ENCODE measurements around the gene CAMSAP1.
A peak's percentile ranks its signal among the peaks of the same experiment; 100 is the strongest.
"Not testable (repeated sequence)": the region's sequence is repeated elsewhere in the genome, so short reads cannot be mapped to it uniquely, and the experiment has no call there.

CAMSAP1 gene, protein sequence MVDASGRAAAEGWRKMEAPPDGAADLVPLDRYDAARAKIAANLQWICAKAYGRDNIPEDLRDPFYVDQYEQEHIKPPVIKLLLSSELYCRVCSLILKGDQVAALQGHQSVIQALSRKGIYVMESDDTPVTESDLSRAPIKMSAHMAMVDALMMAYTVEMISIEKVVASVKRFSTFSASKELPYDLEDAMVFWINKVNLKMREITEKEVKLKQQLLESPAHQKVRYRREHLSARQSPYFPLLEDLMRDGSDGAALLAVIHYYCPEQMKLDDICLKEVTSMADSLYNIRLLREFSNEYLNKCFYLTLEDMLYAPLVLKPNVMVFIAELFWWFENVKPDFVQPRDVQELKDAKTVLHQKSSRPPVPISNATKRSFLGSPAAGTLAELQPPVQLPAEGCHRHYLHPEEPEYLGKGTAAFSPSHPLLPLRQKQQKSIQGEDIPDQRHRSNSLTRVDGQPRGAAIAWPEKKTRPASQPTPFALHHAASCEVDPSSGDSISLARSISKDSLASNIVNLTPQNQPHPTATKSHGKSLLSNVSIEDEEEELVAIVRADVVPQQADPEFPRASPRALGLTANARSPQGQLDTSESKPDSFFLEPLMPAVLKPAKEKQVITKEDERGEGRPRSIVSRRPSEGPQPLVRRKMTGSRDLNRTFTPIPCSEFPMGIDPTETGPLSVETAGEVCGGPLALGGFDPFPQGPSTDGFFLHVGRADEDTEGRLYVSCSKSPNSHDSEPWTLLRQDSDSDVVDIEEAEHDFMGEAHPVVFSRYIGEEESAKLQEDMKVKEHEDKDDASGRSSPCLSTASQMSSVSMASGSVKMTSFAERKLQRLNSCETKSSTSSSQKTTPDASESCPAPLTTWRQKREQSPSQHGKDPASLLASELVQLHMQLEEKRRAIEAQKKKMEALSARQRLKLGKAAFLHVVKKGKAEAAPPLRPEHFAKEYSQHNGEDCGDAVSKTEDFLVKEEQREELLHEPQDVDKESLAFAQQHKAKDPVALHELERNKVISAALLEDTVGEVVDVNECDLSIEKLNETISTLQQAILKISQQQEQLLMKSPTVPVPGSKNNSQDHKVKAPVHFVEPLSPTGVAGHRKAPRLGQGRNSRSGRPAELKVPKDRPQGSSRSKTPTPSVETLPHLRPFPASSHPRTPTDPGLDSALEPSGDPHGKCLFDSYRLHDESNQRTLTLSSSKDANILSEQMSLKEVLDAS (N-terminal part only)

DNA sequence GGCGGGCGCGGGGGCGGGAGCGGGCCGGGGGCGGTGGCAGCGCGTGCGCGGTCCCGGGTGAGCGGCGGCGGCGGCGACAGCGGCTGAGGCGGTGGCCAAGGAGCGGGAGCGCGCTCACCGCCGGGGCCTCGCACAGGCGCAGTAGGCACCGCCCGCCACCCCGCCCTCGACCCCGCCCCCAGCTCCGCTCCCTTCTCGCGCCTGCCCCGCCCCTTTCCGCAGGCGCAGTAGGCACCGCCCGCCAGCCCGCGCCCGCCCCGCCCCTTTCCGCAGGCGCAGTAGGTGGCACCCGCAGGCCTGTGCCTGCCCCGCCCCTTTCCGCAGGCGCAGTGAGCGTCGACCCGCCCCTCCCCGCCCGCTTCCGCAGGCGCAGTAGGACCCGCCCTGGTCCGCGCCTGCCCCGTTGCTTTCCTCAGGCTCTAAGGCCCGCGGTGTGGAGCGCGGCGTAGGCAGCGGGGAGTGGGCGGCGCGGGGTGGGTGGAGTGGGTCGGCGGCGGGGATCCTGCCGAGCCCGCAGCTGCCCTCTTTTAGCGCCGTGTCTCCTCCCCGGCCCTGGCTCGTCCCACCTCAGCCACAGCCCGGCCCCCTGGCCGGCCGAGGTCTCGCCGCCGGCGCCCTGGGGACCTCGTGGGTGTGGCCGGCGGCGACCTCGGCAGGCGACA, at the start of gene CAMSAP1:
CAMSAP1 (minus strand) TSS at position 116 of the 662 bp plus-strand sequence. CDS start 387 bp downstream, outside the sequence.
- DNase-seq, result peak; percentile 83

DNA sequence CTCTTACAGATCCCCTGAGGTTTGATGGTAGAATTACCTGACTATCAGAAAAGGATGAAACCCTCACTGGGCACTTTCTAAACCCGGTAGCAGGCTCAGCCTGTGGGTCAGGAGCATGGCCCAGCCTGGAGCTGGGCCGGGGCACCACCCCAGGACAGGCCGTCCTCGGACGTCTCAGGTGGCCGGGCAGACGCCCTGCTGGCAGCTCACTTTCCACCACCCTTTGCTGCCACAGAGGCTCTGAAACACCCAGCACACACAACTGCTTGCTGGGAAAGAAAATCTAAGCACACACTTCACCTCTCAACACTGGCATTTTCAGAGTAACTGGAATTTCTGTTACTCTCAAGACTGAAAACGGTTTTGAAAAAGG, 49.4 kb upstream of the CAMSAP1 start:
- no peak for DNase-seq

DNA sequence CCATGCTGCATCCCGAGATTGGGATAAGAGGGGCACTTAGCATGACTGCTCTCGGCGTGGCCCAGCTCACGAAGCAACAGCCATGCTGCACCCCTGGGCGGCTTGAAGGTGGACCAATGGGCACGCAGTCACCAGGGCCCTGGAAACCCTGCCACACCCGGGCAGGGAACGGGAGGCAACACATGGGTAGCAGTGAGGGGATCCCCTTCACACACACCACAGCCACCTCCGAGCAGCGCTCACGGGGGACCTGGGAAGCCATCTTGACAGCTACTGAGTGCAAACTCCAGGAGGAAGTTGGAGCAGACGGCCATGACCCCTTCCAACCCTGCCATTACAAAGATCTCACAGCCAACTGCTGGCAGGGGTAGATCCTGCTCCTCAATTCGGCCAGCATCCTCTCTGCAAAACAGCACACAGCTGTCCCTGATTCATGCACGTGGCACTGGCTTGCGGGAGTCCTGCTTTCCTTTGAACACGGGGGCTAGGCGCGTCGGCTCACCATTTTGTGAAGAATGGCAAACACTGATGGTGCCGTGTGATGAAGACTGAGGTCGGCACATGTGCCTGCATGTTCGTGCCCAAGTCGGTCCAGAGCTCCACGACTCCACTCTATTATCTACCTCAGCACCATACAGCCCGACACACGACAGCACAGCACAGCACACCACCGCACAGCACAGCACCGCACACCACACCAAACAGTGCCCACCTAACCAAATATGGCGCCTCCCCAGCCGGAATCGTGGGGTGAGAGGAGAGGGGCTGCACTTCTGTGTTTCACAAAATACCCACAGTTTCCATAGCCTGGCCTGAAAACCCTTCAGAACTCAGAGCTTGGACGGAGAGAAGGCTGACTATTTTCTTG, 48.8 kb upstream of the CAMSAP1 start:
- no peak for DNase-seq

DNA sequence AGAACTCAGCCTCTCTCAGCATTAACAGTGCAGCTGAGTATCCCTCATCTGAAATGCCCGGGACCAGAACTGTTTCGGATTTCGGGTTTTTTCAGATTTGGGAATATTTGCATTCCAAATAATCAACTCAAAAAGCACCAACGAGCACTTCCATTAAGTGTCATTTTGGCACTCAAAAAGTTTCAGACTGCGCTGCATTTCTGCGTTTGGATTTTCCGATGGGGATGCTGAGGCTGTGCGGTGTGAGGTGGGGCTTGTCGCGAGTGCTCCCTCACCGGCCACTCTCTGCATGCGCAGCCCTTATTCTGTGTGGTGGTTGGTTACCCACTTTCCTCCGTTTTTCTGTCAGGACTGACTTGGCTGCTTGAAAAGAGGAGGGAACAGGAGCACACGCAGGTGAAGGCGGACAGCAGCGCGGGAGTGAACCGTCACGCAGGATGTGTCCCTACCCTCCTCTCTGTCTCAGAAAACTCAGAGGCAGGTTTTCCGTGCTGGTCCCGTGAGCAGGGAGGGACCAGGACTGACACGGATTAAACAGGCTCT, 45.4 kb upstream of the CAMSAP1 start:
- no peak for DNase-seq

DNA sequence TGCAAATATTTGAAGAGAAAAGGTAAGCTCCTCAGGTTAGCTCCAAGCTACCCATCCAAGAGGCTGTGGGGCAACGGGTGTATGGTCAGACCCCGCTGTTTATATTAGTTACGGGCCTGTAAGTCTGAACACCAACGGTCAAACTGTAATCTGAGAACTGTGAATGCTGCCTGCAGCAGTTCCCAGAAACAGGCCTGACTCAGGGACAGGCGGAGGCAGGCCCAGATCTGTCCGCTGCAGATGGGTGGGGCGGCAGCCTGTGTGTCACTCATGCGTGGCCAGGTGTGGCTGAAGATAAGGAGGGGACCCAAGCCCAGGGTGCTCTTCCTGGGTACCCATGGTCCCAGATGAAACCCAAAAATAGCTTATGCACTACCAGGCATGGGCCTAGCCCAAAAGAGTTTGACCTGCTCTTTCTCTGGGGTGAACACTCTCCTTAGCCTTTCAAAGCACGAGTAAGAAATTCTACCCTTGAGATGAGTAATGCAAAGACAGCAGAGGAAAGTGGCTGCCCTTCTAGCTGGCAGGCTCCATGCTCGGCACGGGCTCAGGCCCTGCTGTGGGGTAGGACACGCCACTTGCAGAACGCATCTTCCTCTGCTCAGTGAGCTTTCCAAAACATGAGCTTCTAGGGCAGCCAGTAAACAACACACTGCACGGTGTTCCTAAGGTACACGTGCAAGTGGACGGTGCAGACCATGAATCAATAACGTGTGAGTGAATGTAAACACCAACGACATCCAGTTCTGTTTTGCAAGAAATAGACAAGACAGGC, 44.7 kb upstream of the CAMSAP1 start:
- peak; percentile 54 for DNase-seq

DNA sequence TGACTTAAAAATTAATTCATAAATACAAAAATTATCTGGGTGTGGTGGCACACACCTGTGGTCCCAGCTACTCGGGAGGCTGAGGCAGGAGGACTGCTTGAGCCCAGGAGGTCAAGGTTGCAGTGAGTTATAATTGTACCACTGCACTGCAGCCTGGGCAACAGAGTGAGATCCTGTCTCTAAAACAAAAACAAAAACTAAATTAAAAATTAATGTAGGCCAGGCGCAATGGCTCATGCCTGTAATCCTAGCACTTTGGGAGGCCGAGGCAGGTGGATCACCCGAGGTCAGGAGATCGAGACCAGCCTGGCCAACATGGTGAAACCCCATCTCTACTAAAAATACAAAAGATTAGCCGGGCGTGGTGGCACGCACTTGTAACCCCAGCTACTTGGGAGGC, 44.0 kb upstream of the CAMSAP1 start:
- not testable (repeated sequence) for DNase-seq

DNA sequence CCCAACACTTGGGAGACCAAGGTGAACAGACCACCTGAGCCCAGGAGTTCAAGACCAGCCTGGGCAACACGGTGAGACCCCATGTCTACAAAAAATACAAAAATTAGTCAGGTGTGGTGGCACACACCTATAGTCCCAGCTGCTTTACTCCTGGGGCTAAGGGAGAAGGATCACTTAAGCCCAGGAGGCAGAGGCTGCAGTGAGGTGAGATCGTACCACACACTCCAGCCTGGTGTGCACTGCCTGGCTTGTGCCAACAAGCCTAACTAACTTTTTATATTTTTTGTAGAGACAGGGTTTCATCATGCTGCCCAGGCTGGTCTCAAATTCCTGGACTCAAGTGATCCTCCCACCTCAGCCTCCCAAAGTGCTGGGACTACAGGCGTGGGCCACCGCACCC, 43.5 kb upstream of the CAMSAP1 start:
- DNase-seq, result not testable (repeated sequence)

DNA sequence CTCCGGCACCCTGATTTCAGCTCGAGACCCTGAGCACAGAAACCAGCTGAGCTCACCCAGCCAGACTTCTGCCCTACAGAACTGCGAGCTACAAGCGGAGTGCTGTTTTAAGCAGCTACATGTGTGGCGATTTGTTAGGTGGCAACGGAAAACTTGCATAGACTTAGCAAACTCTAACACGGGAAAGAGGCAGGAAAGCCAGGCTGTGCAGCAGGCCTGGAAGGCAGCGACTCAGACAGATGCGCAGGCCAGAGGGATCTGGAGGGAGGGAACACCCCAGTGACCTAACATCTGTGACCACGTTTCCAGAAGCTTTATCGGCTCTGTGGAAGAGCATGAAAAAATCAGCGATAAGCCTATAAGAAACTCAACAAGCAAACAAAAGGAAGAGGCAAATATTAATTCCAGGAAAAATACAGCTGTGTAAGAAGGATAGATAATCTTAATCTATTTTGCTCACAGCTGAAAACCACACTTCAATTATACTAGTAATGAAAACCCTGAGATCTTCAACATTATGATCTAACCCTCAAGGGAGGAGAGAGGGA, 42.9 kb upstream of the CAMSAP1 start:
- DNase-seq, result no peak

DNA sequence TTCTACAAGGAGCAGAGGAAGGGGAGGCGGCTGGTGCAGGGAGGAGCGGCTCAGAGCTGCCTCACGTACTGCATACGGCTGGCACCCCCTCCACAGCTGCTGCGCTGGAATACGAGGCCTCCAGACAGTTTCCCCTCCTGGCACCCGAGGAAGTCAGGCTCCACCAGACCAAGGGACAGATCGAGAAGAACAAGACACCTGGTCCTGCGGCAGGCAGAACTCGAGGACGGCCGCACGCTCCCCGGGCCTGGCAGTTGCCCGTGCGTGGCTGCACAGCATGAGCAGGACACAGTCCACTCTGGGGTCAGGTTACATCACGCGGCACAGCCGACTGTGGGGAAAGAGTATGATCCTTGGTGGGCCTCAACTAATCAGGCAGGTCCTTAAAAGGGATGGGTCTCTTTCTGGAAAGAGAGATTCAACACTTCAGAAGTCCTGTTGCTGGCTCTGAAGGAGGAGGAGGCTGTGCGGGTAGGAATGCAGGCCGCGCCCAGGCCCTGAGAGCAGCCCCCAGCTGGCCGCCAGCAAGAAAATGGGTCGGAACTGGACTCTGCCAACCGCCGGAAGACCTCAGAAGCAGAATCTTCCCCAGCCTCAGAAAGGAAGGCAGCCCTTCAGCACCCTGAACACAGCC, 42.3 kb upstream of the CAMSAP1 start:
- DNase-seq, result no peak

DNA sequence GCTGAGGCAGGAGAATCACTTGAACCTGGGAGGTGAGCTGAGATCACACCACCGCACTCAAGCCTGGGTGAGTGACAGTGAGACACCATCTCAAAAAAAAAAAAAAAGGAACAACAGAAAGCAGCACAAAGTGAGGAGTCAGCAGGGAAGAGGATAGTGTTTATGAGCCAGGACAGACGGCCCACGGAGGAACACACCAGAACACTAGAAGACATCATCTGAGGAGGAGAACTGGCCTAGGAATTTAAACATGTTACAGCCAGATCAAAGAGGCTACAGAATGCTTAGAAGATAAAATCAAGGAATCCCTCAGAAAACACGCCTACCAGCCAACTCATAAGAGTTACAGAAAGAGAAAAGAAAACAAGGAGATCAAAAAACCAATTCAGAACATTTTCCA, 41.6 kb upstream of the CAMSAP1 start:
- no peak for DNase-seq

DNA sequence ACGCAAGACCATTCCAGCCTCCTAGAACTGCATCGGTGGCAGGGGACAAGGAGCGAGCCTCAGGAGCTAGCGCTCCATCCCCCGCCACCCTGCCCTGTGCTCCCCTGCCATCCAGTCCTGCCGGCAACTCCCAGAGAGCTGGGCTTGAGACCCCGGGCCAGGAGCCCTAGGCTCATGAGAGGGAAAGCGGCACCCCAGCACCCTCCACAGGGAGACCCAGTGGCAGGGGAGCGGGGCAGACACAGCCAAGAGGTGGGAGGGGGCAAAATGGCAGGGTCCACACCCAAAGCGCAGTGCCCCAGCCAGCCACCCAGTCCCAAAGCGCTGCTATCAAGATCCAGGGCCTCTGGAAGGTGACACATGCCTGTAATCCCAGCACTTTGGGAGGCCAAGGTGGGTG, 41.1 kb upstream of the CAMSAP1 start:
- DNase-seq, result no peak

DNA sequence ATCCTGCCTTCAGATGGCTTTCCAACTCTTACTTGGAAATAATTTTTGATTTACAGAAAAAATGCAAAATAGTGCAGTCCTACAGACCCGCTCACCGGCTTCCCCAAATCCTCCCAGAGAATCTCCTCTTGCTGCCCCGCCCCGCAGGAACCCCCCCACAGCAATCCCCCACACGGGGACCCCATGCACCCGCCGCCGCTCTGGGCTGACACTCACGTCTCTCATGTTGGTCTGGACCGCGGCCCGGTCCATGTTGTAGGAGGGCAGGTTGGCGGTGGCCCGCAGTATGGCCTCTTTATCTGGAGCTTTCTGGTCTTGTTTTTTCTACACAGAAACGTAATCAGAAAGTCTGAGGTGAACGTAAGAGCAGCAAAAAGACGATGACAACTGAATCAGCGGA, 40.2 kb upstream of the CAMSAP1 start:
- DNase-seq, result no peak

DNA sequence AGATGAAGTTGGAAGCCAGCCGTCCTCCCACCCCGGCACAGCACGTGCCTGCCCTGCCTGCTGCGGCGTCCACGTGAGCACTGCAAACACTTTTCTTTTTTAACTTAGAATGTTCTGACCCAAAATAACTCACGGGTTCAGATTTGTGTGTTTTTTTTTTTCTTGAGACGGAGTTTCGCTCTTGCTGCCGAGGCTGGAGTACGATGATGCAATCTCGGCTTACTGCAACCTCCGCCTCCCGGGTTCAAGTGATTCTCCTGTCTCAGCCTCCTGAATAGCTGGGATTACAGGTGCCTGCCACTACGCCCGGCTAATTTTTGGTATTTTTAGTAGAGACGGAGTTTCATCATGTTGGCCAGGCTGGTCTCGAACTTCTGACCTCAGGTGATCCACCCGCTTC, 39.8 kb upstream of the CAMSAP1 start:
- not testable (repeated sequence) for DNase-seq

DNA sequence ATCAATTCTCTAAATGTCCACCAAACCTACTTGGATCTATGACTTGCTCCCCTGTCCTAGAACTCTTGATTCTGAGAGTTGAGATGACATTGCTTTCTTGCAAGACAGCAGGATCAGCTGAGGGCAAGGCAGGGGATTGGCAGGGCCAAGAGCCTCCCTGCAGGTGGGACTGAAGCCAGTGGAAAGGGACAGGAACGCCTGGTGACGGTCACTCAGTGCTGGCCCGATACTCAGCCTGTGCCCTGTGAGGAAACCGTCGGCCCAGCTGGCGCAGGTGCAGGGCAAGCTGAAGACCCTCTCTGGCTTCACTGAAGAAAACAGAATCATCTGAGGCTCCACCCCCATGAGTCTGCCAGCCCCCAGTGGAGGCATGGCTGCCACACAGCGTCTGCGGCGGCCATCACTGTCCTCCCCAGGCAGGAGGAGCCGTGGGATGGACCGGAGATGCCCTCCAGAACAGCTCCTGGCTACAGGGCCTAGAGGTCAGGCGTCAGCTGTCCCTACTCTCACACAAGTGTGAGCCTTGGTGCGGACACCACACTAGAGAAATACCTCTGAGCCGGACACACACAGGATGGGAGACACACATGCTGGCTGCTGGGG, 39.1 kb upstream of the CAMSAP1 start:
- no peak for DNase-seq

DNA sequence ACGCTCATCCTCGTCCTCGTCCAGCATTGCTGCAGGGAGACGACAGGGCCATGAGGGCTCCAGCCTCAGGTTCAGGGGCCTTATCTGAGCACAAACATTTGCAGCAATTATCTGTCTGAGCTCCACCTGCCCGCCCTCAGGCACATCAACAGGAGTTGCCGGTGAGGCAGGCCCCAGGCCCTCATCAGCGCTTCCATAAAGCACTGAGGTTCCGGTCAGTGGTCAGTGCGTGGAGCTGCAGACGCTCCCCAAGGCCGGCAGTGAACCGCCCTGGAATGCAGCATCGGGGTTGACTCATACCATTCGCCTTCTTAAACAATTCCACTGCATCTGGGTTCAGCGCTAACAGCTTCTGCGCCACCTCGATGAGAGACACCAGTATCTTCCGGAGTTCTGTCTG, 38.6 kb upstream of the CAMSAP1 start:
- DNase-seq, result no peak

DNA sequence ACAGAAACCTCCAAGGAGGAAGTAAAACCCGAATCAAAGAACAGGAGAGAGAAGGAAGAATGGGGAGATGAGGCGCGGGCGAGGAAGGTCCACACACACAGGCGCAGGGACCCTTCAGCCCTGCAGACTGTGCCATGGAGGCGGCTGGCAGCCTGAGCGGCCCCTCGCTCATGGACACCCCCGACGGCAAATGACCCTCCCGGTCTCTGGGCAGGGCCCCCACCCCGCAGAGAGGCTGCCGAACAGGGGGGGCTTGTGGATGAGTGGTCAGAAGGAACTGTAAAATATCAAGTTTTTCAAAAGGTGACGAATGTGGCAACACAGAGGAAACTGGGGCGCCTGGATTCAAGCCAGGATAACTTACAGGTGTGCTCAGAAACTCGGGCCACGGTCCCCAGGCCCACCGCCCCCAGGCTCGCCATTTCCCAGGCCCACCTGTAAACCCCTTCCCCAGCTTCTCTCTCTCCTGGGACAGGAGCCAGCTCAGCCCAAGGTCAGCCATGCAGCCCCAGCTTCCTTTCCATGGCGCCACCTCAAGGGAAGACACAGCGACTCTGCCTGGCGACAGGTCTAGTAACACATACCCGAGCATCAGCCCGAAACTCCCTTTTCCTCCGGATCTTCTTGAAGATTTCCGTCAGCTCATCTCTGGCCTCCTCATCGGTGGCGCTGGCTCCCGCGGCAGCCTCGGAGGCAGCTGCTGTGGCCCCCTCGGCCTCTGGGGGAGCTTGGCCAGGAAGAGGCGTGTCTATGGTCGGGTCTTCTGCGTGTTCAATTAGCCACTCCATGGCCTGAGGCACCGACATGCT, 37.3 kb upstream of the CAMSAP1 start:
- DNase-seq, result no peak

DNA sequence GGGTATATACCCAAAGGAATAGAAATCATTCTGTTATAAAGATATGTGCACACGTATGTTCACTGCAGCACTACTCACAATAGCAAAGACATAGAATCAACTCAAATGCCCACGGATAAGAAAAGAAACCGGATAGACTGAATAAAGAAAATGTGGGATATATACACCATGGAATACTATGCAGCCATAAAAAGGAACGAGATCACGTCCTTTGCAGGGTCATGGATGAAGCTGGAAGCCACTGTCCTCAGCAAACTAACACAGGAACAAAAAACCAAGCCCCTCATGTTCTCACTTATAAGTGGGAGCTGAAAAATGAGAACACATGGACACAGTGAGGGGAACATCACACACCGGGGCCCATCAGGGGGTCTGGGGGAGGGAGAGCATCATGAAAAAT, 36.3 kb upstream of the CAMSAP1 start:
- DNase-seq, result not testable (repeated sequence)

DNA sequence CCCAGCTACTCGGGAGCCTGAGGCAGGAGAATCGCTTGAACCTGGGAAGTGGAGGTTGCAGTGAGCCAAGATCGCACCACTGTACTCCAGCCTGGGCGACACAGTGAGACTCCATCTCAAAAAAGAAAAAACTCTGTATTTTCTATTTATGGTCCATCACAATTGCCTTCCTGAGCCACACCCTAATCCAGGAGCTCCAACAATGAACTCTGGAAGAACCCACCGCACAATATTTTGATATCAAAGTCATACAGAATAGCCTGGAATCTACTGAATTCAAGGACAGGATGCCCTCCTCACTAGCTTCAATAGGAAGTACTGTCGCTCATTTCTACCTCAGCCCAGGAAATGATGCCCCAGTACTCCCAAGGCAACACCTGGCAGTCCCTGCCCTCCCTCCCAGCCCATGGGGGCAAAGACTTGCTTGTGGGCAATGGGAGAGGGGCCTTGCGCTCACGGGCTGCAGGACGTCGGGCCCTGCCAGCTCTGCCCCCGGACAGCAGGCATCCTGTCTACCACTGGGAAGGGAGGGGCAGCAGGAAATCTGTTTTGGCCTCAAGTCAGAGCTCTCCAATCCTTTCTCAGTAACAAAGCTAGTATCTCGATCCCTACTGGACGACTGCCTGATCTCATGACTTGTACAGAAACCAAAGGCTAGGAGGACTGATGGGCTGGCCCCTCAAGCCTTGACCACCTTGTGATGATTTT, 34.1 kb upstream of the CAMSAP1 start:
- no peak for DNase-seq

Measured in DMS 273 treated with DMSO at 0.1 percent for 48 hours (cell line).